Loucy (cell line): ENCODE results near the gene EXD3.

Experiments used
- H2AFZ ChIP-seq: fragments of 200-600 bp; sonication (generic); 2 replicates; pipeline ENCODE4 v1.6.0; 2016; ENCODE audit warnings: antibody characterized with exemption, mild to moderate bottlenecking, low read length, moderate library complexity
- H3F3A ChIP-seq: fragments of 200-600 bp; 2 replicates; pipeline ENCODE4 v1.6.0; 2016; ENCODE audit warnings: antibody characterized with exemption, low read depth, mild to moderate bottlenecking
- H3K27me3 ChIP-seq: fragments of 200-600 bp; sonication (generic); 2 replicates; pipeline ENCODE4 v1.6.1; 2014; ENCODE audit warnings: low read length, mild to moderate bottlenecking; ENCODE audit not compliant: insufficient read depth, poor library complexity, severe bottlenecking
- H3K36me3 ChIP-seq: fragments of 200-600 bp; sonication (generic); 2 replicates; pipeline ENCODE4 v1.6.1; 2016; ENCODE audit warnings: low read length; ENCODE audit not compliant: insufficient read depth
- H3K4me1 ChIP-seq: fragments of 200-600 bp; sonication (generic); 2 replicates; pipeline ENCODE4 v1.5.1; 2014; ENCODE audit warnings: low read length, mild to moderate bottlenecking; ENCODE audit not compliant: insufficient read depth, poor library complexity, severe bottlenecking
- H3K4me2 ChIP-seq: fragments of 200-600 bp; sonication (generic); 2 replicates; pipeline ENCODE4 v1.6.0; 2014; ENCODE audit warnings: antibody characterized with exemption, low read length, low read depth, mild to moderate bottlenecking; ENCODE audit not compliant: poor library complexity, severe bottlenecking
- H3K4me3 ChIP-seq: fragments of 200-600 bp; sonication (generic); 2 replicates; pipeline ENCODE4 v1.5.1; 2014; ENCODE audit warnings: low read length, mild to moderate bottlenecking, mixed read lengths; ENCODE audit not compliant: poor library complexity, severe bottlenecking
- H3K79me2 ChIP-seq: fragments of 200-600 bp; sonication (generic); 2 replicates; pipeline ENCODE4 v1.6.1; 2014; ENCODE audit warnings: low read length; ENCODE audit not compliant: insufficient read depth
- H3K9ac ChIP-seq: fragments of 200-600 bp; sonication (generic); 2 replicates; pipeline ENCODE4 v1.6.0; 2014; ENCODE audit warnings: mild to moderate bottlenecking, low read depth, low read length, moderate library complexity; ENCODE audit not compliant: poor library complexity, severe bottlenecking
- H3K9me2 ChIP-seq: fragments of 200-600 bp; sonication (generic); replicated peaks from 2 replicates; pipeline ENCODE4 v1.6.1; 2016; ENCODE audit warnings: low read depth, low read length, mixed read lengths
- H3K9me3 ChIP-seq: fragments of 200-600 bp; sonication (generic); 2 replicates; pipeline ENCODE4 v1.6.1; 2014; ENCODE audit warnings: mild to moderate bottlenecking, antibody characterized with exemption, low read length, low read depth; ENCODE audit not compliant: insufficient read depth
- H4K20me1 ChIP-seq: fragments of 200-600 bp; sonication (generic); 2 replicates; pipeline ENCODE4 v1.6.0; 2014; ENCODE audit warnings: antibody characterized with exemption, low read length, mild to moderate bottlenecking; ENCODE audit not compliant: insufficient read depth, poor library complexity, severe bottlenecking
- CTCF ChIP-seq: fragments of 200-600 bp; sonication (generic); conservative IDR thresholded peaks from 2 replicates; pipeline ENCODE4 v1.5.1; 2014; ENCODE audit warnings: mild to moderate bottlenecking, antibody characterized with exemption, low read length
- EZH2phosphoT487 ChIP-seq: fragments of 200-600 bp; IDR thresholded peaks from 2 replicates; pipeline ENCODE4 v1.6.1; 2018; ENCODE audit warnings: antibody characterized with exemption, mild to moderate bottlenecking, moderate library complexity, borderline replicate concordance

Gene EXD3

GRCh38 chr9:137408651-137409405, 14.1 kb downstream of the EXD3 start:
- H3K9me3 ChIP-seq, result no peaks in the 10 kb centered on the region; the same call in 1 of the 2 replicates
- H3K79me2 ChIP-seq, result no peaks in the 10 kb centered on the region
- no peak for TF ChIP-seq EZH2phosphoT487
- TF ChIP-seq CTCF, result no peak
- H3K4me3 ChIP-seq, result no peak overlapping the region
- H3K36me3 ChIP-seq, result no peaks in the 10 kb centered on the region
- no peak overlapping the region for H2AFZ ChIP-seq
- H3K27me3 ChIP-seq, result no peaks in the 10 kb centered on the region
- no peak overlapping the region for H3K4me2 ChIP-seq
- no peak overlapping the region for H3K9ac ChIP-seq
- no peaks in the 10 kb centered on the region for H3K9me2 ChIP-seq
- no peaks in the 10 kb centered on the region for H3F3A ChIP-seq
- no peaks in the 10 kb centered on the region for H3K4me1 ChIP-seq
- no peaks in the 10 kb centered on the region for H4K20me1 ChIP-seq

GRCh38 chr9:137407590-137408300, 15.2 kb downstream of the EXD3 start:
- Histone ChIP-seq H3K4me2 (no peak overlapping the region), H3F3A (no peaks in the 10 kb centered on the region), H3K4me1 (no peaks in the 10 kb centered on the region), H3K9me3 (no peaks in the 10 kb centered on the region; the same call in 1 of the 2 replicates), H3K9me2 (no peaks in the 10 kb centered on the region), H2AFZ (no peak overlapping the region), H3K79me2 (no peaks in the 10 kb centered on the region), H3K9ac (no peak overlapping the region), H4K20me1 (no peaks in the 10 kb centered on the region), H3K27me3 (no peaks in the 10 kb centered on the region), H3K36me3 (no peaks in the 10 kb centered on the region), H3K4me3 (no peak overlapping the region)
- no peak for TF ChIP-seq CTCF
- TF ChIP-seq EZH2phosphoT487, result no peak

GRCh38 chr9:137406876-137407589, 15.9 kb downstream of the EXD3 start:
- Histone ChIP-seq H3K79me2 (no peaks in the 10 kb centered on the region), H4K20me1 (no peaks in the 10 kb centered on the region), H2AFZ (no peak overlapping the region), H3K9me2 (no peaks in the 10 kb centered on the region), H3F3A (no peaks in the 10 kb centered on the region), H3K36me3 (no peaks in the 10 kb centered on the region), H3K27me3 (no peaks in the 10 kb centered on the region), H3K9ac (no peak overlapping the region), H3K9me3 (no peaks in the 10 kb centered on the region; the same call in 1 of the 2 replicates), H3K4me2 (no peak overlapping the region), H3K4me1 (no peaks in the 10 kb centered on the region), H3K4me3 (no peak overlapping the region)
- no peak for TF ChIP-seq CTCF
- no peak for TF ChIP-seq EZH2phosphoT487
